GM19240 (cell line): Measurements from ENCODE around the gene PTPRG.

Experiments
- DNase-seq: peaks from one replicate; pipeline ENCODE4 v3.0.0; 2011; ENCODE audit warnings: low spot score; ENCODE audit not compliant: insufficient read length

PTPRG gene

DNA sequence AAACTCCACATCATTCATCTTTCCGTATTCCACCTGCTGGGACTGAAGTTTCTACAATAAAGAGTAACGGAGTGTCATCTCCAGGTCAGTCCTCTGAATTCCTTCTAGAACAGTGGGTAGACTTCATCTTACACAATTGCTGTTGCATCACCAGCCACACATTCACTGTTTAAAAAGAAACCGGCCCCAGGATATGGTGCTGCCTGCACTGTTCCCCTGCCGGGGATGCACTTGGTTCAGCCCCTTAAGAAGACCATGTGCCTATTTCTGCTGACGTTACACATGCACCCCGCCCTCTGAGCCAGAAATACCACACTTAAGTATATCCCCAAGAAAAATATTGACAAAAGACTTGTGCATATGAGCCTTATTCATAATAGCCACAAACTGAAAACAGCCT lies 578.6 kb downstream of the PTPRG start:
- DNase-seq = no peak

DNA sequence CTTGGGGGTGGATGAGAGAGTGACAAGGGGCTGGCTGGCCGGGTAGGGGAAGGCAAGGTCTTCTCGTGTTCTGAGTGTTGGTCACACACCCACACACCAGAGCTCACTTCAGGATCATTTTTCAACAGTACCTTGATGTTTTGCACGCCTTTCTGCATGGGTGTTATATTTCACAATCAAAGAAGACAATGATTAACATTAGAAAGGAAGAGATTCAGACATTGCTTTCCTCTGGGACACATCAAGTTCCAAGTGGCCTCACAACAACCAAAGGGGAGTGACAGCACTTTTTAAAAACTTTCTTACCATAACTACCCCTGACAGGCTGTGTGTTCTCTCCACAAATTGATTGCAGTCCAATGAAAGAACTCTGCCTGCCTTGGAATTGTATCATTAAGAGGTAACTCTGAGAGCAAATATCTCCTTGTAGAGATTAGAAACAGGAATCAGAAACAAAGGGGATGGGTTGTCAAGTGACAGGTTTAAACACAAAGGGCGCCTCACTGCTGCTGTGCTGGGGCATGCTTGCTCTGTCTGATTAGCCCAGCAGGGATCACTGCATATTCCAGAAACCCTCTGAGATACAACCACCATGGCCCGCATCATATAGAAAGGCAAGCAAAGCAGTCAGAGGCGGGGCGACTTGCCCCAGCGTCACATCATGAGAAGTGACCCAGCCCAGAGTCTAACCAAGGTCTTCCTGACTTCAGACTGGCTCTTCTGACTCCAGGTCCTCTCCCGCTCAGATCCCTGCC lies 581.1 kb downstream of the PTPRG start:
- DNase-seq = no peak

DNA sequence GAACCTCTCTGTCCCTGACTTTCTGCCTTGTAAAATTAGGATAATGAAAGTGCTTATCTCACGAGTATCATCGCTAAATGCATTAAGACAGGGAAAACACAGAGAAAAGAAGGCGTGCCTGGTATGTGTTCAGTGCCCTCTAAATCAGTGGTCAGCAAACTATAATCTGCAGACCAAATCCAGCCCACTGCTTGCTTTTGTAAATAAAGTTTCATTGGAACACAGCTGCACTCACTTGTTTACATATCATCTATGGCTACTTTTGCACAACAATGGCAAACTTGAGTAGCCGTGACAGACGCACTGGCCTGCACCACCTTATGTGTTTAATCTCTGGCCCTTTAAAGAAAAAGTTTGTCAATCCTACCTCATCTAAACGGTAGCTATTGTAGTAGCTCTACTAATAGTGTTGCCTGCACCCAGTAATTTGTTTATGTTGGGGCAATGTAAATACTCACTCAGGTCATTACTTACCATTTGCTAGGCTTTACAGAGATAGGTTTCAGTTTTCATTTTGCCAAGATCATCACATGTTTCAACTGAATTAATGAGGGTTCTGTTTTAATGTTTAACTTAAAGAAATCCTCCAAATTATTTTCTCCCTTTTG lies 582.6 kb downstream of the PTPRG start:
- no peak for DNase-seq

DNA sequence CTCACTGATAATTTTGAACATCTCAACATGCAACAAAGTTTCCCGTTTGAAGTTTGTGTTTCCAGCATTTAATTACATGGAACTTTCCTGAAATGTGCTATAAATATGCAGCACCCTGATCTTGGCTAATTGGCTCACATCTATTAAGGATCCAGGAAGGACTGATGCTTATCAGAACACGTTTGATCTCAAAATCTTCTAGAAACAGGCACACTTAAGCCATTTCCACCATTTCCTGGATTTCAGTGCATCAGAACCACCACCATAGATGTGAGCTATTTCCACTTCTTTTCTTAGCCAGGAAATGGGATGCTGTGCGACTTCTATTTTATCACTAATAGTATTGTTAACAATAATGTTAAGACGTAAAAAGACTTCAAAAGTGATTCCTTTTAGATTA lies 583.1 kb downstream of the PTPRG start:
- no peak for DNase-seq

DNA sequence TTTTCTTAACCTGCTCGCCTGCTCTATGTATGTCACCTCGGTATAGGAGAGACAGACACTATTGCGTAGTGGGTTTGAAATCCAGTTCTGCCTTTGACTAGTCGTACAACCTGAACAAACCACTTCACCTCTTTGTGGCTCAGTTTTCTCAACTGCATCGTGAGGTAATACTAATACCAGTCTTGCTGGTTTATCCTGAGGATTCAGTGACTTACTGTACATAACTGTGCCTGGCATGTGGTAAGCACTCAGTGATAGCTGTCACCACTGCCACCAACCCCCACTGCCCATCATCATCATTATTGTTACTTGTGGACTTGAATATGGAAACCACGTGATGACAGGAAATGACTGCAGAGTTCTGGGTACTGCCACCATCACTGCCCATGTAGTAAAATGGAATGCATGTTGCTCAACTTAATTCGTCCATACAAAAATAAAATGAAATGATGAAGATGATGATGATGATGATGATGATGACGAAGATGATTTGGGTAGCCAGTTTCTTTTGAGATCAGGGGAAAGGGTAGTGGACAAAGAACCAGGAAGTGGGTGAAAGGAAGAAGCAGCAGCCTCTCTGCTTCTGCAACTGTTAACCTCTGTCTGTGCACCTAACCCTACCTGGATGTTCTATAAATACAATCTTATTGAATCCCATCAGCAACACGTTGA lies 583.9 kb downstream of the PTPRG start:
- no peak for DNase-seq

DNA sequence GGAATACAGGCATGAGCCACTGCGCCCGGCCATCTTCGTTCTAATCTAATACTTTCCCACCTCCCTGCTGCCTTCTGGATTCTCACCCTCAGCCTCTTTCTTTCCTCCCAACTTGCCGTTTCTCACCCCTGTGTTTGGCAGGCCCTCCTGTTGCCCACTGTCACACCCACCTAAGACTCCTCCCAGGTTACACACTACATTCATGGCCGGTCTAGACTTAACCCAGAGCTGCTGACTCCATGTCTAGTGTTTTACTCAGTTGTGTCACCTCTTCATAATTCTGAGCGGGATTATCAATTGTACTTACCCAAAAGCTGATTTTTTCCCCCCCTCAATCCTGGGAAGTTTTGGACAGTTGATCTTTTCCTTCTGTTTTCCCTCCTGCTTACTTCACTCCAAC lies 588.2 kb downstream of the PTPRG start:
- no peak for DNase-seq

DNA sequence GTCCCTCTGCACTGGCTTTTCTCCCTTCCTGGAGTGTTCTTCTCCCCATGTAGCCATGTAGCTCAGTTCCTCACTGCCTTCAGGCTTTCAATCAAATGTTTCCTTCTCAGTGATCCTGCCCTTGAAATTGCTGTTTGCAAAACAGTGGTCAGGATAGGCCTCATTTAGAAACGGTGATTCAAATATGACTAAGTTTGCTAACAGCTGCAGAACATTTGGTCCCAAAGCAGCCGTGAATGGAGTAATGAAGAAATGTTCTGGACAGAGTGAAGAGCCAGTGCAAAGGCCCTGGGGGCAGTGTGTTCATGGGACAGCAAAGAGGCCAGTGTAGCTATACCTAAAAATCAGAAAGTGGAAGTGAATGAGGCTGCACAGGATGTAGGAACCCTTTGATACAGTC lies 588.6 kb downstream of the PTPRG start:
- no peak for DNase-seq

DNA sequence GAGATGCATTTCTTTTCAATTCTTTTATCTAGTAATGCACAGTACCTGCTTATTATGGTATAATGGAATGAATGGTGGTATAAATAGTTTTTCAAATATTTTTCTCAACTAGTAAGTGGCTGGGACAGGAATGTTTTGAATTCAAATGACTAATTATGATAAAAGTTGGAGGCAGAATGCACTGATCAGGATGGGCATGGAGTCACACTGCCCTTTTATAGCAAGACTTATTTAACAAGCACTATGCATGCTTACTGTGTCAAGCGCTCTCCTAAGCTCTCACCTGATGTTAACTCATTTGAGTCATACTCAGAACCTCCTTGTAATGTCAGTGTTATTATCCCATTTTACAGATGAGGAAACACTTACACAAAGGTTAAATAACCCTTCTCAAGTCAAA lies 590.2 kb downstream of the PTPRG start:
- no peak for DNase-seq

DNA sequence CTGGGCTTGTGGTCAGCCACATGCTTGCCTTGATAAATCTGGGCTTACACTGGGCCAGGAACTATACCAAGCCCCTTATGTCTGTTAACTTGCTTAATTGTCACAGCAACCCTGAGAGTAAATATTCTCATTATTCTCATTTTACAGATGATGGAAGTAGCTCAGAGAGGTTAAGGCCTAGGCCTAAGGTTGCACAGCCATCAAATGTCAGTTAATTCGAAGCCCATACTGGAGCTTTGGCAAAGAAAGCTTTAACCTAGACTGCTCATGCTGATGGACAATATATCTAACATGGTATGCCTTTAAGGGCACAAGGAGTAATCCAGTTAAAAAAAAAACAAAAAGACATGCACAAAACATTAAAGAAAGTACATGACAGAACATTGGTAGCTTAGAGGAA lies 591.9 kb downstream of the PTPRG start:
- DNase-seq = no peak

DNA sequence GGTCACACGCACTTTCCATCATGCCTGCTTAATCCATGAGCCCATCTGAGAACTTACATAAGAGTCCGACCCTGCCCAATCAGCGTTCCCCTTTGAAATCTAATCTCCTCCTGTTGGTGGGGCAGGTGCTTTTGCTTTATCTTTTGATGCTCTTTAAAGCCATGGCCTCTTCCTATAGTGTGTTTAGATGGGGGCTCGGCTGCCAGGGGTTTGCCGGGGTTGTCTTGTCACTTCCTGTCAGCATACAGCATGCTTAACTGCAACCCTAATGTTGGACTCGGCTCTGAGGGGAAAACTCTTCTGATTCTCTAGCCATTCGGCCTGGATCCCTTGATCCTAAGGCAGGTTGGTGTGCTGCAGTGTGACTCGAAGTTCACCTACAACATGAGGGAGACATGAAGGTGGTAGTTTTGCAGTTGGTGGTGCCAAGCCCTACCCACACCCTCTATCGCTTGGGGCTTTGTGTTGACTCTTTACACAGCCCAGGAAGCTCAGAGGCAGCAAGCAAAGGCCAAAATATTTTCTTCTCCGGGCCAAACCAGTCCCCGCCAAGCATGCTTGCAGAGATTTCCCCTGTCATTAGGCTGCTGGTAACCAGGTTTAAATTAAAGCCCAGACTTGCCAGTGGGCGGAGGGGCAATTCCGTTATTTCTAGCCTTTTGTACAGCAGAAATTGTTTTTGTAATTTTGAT lies 593.2 kb downstream of the PTPRG start:
- DNase-seq = no peak

DNA sequence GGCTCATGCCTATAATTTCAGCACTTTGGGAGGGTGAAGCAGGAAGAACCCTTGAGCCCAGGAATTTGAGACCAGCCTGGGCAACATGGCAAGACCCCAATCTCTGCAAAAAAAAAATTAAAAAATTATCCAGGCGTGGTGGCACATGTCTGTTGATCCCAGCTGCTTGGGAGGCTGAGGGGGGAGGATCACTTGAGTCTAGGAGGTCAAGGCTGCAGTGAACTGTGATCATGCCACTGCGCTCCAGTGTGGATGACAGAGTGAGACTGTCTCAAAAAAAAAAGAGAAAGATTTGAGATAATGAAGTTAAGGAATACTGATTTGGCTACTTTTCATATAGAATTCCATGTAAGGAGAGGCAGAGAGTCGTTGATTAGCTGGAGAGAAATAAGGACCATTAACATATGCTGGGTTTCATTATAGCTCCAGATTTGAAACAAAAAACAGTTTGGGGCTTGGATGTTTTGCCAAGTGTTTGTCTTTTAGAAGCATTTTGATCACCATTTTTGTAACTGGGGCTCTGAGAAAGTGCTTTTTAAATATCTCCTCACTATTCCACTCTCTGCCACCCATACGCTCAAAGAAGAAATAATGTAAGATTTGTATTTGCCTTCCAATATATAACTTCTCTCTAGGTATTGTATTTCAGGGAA lies 597.8 kb downstream of the PTPRG start:
- no peak for DNase-seq

DNA sequence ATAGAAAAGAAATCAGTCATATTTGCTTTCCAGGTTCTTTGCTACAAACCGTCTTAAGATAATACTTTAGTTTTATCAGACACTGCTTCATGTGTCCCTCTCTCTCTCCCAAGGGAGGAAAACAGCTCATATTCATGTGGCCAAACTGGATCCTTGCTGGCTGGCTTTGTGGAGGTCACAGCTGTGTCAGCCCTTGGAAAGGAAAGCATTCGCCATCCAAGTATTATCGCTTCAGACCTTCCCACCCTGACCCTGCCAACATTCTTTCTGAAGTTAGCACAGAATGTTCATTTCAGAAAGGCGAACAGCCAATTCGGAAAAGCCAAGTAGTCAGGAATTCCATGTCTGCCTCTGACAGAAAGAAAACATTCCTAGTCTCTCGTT lies 598.3 kb downstream of the PTPRG start:
- DNase-seq = no peak

DNA sequence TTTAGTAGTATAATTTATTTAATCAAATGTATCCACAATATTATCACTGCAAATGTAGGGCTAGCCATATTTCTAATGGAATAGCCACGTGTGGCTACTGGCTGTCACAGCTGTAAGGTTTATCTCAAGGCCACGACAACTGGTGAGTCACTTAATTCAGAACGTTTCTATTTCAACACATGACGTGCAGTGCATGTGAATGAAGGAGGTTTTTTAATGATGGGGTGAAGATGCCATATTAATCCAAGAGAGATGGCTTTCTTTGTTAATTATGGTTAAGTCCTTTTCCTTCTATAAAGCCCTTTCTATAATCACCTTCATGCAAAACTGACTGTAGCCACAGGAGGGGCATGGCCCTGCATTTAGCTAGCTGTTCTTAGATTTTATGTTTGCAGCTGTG lies 600.0 kb downstream of the PTPRG start:
- DNase-seq = no peak

DNA sequence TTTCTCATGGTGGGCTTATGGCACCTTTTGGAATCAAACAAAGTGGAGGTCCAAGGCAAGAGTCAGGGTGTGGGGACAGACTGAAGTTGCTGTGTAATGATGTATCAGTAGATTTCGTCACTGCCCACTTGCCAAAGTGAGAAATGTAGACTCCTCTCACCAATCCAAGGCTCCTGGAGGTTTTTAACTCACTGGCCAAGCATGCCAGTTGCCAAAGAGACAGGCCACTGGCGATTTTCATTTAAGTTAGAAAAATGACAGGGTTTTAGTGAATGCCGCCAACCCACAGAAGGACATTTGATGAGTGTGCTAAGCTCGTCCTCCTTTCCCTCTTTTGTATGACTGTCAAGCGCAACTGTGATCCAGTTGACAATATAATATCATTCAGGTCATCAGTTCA lies 602.8 kb downstream of the PTPRG start:
- DNase-seq = no peak

DNA sequence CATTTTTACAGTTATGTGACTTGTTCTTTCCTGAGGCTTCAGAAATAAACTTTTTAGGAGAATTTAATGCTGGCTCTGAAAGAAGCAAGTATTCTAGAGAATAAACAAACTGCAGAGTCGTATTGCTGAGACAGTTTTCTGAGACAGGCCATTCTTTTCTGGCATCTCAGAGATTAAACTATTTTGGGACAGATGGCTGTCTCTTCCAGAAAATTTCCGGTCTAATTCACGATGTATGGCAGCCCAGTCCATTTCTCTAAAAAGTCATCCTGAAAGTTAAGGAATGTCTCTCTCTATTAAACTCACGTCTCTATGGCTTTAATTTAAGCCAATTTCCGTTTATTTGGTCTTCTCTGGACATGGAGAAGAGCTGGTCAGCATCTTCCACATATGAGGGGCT lies 603.4 kb downstream of the PTPRG start:
- no peak for DNase-seq

DNA sequence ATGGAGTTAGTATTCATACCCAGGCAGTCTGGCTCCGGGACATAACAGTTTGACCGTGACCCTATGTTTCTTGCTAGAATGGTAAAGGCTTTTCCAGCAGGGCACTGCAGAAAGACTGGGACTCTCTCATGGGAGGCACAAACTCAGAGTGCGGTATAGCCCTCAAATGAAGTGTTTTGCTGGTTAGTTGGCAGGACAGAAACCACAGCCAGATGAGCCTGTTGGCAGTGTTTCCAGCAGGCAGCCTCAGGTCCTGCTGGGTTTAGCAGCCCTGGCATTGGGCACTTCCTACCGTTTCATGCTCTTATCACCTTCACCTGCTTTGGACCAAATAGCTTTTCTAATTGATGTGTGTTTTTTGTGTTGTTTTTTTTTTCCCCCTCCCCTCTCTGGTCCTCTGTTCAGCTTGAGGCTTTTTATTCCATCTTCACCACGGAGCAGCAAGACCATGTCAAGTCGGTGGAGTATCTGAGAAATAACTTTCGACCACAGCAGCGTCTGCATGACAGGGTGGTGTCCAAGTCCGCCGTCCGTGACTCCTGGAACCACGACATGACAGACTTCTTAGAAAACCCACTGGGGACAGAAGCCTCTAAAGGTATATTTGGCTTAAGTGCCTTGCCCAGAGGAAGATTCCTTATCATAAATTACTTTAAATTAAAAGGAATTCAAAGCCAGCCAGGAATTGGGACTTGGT lies 606.3 kb downstream of the PTPRG start:
- no peak for DNase-seq

DNA sequence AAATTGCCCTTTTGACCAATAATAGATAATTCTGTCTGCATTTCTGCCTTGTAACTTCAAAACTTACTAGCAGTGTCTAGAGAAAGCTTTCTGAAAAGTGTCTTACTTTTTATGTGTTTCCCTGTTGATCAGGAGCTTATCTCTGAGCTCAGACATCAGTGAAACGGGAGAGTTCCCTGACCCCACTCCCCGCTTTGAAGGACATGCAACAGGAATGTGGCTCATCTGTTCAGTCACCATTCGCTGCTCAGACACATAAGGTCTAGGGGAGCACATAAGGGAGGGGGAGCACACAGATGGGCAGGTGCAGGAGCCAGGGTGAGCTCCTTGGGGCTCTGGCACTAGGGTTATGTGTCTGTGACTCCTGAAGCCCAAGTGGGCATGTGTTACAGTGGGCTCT lies 607.0 kb downstream of the PTPRG start:
- no peak for DNase-seq

DNA sequence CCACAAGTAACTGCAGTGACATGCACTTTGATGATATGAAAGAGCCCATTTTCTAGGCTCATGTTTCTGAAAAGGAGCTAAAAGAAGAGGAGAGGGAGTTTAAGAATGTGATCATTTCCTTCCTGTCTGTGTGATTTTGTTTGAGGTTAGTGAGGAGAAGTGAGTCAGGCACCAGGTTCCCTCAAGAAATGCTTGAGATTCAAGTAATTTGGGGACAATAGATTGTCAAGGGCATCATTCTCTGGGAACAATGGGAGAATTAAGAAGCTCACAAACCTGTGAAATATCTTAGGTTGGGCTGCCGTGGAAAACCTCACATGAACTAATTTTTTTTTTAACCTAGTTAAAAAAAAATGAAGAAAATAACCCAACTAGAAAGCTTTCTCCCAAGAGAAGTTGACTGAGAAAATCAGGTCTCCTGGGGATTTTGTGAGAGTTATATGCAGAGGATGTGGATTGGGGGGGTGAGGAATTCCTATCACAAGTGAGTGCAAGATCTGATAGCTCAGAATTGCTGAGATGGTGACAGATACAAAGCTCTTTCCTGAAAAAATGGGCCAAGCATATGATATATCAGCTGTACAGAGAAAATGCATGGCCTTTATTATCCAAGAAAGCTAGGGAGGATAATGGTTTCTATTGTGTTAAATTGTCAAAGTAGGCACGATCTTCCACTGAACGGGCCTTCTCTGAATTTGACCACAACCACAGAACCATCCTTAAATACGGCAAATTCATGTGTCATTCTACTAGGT lies 608.7 kb downstream of the PTPRG start:
- no peak for DNase-seq

DNA sequence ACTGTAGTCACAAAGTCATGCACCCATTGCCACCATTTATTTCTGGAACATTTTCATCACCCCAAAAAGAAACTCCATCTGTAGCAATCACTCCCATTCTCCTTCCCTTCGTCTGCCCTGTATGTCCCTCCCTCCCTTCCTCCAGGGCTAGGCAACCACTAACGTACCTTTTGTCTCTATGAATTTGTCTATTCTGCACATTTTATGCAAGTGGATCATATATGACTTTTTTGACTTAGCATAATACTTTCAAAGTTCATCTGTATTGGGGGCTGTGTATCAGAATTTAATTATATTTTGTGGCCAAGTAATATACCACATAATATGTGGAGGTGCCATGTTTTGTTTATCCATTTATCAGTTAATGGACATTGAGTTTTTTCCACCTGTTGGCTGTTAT lies 610.4 kb downstream of the PTPRG start:
- DNase-seq = no peak

DNA sequence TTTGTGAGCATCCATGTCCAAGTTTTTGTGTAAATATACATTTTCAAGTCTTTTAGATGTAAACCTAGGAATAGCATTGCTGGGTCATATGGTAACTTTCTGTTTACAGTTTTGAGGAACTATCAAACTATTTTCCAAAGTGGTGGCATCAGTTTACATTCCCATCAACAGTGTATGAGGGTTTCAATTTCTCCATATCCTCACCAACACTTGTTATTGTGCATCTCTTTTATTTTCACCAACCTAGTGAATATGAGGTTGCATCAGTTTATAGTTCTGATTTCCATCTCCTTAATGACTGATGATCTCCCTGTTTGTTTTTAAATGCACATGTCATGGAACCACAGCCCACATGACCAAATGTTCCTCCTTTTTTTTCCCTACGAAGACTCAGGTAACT lies 610.8 kb downstream of the PTPRG start:
- DNase-seq = no peak
